Epithelial cell of proximal tubule (primary cell): ENCODE results near the gene LRRTM3. TPM values are rescaled to one million over a fixed set of nuclear protein-coding genes. Genes with fewer than 3 reads are reported as not detected.

ENCODE experiments used
- DNase-seq: peaks from one replicate; pipeline ENCODE4 v3.0.0-alpha.2; 2011; ENCODE audit warnings: low read depth
- H3K4me3 ChIP-seq: 2 replicates; pipeline ENCODE4 v1.5.1; 2011; ENCODE audit warnings: low read depth, mild to moderate bottlenecking, low read length
- CTCF ChIP-seq: conservative IDR thresholded peaks from 2 replicates; pipeline ENCODE4 v1.5.1; 2012; ENCODE audit warnings: low read depth, mild to moderate bottlenecking, low read length
- total RNA-seq: library from RNA; depleted of rRNA; stranded (reverse); fragments of >200 nt; gene quantifications from 2 replicates; pipeline ENCODE4 v1.2.3, GENCODE V29; 2015

Gene LRRTM3
- total RNA-seq, 1 donor from 2014 or later: 0.06 TPM

- TF ChIP-seq CTCF: peak; percentile 20
- no peak overlapping the region for H3K4me3 ChIP-seq
- no peak for DNase-seq
These were observed 149.7 kb downstream of the LRRTM3 start for GRCh38 chr10:67075491-67075971.

DNA sequence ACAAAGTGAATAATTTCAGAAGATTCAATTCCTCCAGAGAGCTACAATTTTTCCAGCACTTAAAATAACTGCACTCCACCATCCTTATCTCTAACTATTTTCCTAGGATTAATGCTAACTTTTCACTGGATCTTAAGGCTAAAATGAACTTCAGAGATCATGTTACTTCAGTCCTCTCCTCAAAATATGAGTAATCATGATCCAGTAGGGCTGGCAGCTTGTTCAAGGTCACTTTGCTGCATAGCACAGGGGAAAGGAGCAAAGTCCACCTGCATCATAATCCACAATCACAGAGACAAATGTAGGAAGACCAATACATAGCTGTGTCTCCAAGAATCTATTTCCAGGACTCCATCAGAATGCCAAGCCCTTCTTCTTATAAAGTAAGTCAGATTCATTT lies 150.3 kb downstream of the LRRTM3 start:
- H3K4me3 ChIP-seq: no peak overlapping the region
- no peak for DNase-seq
- no peak for TF ChIP-seq CTCF

DNA sequence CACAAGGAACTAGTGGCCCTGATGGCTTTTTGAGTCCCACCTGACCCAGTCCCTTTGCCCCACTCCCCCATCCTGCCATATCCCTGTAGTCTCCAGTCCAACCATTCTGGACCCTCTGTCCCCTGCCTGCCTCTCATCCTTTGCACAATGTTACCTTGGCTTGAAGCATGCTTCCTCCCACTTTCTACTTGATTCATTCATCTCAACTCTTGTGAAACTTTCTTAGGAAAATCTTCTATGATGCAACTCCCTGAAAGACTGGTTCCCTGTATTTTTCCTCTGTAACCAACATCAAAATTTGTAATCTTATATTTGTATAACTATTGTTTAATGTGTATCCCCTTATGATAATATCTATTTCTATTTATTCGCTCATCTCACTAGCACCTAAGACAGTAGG lies 151.5 kb downstream of the LRRTM3 start:
- TF ChIP-seq CTCF: no peak
- H3K4me3 ChIP-seq: no peak overlapping the region
- no peak for DNase-seq

GRCh38 chr10:67079126-67079525 lies 153.3 kb downstream of the LRRTM3 start:
- no peak for TF ChIP-seq CTCF
- no peak for DNase-seq
- H3K4me3 ChIP-seq: no peak overlapping the region

GRCh38 chr10:67086327-67087134 lies 160.7 kb downstream of the LRRTM3 start:
- no peak for TF ChIP-seq CTCF
- no peak overlapping the region for H3K4me3 ChIP-seq
- no peak for DNase-seq

- no peak for DNase-seq
- no peak for TF ChIP-seq CTCF
- H3K4me3 ChIP-seq: no peak overlapping the region
These were observed 161.2 kb downstream of the LRRTM3 start for GRCh38 chr10:67087135-67087425.

DNA sequence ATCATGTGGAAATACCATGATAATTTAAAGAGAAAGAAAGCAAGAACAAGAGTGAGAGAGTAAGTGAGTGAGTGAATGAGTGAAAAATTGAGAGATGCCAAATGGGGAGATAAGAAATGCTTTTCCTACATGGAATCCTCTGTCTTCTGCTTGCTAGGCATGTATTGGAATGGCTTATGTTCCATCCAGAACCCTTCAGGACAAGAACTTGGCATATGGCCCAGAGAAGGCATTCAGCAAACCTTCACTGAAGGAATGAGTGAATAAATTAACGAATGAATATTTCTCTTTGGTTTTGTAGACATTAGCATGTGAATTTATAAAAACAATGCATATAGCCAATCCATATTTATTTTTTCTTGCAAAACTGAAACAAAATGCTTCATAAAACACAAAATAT lies 162.2 kb downstream of the LRRTM3 start:
- DNase-seq: no peak
- no peak for TF ChIP-seq CTCF
- H3K4me3 ChIP-seq: no peak overlapping the region
